ENCODE measurements around the gene IFRD1. TPM values are rescaled to one million over a fixed set of nuclear protein-coding genes. Genes with fewer than 3 reads are reported as not detected.

IFRD1 gene
- total and polyA plus RNA-seq, 12 donors: 17.5 to 94.6 (median 30.3) TPM

DNA sequence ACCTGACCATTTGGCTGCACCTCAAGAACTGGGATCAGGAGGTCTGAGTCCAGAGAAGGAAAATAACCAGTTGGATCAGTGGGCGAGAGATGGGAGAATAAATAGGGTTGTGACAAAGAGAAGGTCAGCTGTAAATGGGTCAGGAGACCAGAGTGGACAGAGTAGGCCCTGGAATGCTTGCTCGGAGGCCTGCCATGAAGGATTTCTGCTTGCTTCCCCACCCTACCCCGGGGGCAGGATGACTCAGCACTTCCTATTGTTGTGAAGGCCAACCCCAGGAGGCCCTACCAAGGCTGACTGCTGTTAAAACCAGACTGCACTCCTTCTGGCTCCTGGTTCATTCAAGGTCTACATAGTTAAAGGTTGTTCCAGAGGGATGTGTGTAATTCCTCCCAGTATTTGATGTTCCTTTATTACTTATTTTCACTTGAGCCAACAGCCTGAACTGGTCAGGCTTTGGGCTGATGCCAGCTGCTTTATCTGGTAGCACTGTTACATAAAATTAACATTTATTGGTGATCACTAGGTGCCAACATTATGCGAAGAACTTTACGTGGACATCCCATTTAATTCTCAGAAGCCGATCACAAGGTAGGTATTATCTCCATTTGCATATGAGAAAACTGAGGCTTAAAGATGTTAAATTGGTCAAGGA, 27.3 kb upstream of the IFRD1 start:
- intact Hi-C loops (cut with DNase I): loop anchor here in 1 of 10 donors (10.0 kb wide), 2 partner anchors 72 to 1048 kb away; no protein-coding TSS in a partner anchor
- peak; percentile 55 to 63 for DNase-seq
- H3K4me1 ChIP-seq: peaks cover 0 to 23% (median 12%) of the 10 kb centered on the region in 9 donors
- no peaks in the 10 kb centered on the region for H3K27me3 ChIP-seq
- H3K36me3 ChIP-seq: no peaks in the 10 kb centered on the region
- ATAC-seq: peak; percentile 89 to 97 (median 93)
- no peak overlapping the region for H3K4me3 ChIP-seq
- TF ChIP-seq, protein P1, sequence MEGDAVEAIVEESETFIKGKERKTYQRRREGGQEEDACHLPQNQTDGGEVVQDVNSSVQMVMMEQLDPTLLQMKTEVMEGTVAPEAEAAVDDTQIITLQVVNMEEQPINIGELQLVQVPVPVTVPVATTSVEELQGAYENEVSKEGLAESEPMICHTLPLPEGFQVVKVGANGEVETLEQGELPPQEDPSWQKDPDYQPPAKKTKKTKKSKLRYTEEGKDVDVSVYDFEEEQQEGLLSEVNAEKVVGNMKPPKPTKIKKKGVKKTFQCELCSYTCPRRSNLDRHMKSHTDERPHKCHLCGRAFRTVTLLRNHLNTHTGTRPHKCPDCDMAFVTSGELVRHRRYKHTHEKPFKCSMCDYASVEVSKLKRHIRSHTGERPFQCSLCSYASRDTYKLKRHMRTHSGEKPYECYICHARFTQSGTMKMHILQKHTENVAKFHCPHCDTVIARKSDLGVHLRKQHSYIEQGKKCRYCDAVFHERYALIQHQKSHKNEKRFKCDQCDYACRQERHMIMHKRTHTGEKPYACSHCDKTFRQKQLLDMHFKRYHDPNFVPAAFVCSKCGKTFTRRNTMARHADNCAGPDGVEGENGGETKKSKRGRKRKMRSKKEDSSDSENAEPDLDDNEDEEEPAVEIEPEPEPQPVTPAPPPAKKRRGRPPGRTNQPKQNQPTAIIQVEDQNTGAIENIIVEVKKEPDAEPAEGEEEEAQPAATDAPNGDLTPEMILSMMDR (IDR thresholded peaks at IDR 0.05): no peak
- H3K27ac ChIP-seq: peak overlapping the region in 4 of 10 donors; percentile 0 to 49 (median 30)
- H3K9me3 ChIP-seq: peaks cover 0 to under 1% (median 0%) of the 10 kb centered on the region in 11 donors
- 63 to 73% methylated on average over 6 of the region's 6 CpGs for WGBS, 2 donors

DNA sequence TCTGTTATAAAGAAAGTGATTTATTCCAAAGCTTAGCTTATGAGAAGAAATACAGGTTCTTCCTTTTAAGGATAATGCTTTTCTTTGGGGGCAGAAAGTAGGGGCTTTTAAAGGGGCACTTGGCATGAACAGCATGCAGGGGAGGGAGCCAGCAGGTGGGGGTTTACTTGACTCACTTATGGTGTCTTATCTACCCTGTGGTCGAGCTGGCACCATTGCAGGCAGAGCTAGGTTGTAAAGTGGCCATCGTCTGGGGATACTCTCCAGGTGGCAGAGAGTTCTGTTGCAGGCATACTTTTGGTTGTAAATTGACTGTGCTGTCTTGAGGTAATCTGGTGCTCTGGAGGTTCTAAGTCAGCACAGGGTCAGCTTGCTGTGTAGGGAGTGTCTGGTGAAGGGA, 26.3 kb upstream of the IFRD1 start:
- intact Hi-C loops (cut with DNase I): loop anchor here in 1 of 10 donors (10.0 kb wide), 2 partner anchors 71 to 1049 kb away; no protein-coding TSS in a partner anchor
- no peak for DNase-seq
- no peak overlapping the region for H3K4me3 ChIP-seq
- H3K27me3 ChIP-seq: no peaks in the 10 kb centered on the region
- peaks cover 0 to 23% (median 12%) of the 10 kb centered on the region in 9 donors for H3K4me1 ChIP-seq
- no peaks in the 10 kb centered on the region for H3K9me3 ChIP-seq
- TF ChIP-seq, protein P1 (IDR thresholded peaks at IDR 0.05): no peak
- WGBS, 2 donors: 68 to 83% methylated on average over 2 of the region's 2 CpGs
- H3K36me3 ChIP-seq: no peaks in the 10 kb centered on the region
- no peak overlapping the region for H3K27ac ChIP-seq
- no peak for ATAC-seq

DNA sequence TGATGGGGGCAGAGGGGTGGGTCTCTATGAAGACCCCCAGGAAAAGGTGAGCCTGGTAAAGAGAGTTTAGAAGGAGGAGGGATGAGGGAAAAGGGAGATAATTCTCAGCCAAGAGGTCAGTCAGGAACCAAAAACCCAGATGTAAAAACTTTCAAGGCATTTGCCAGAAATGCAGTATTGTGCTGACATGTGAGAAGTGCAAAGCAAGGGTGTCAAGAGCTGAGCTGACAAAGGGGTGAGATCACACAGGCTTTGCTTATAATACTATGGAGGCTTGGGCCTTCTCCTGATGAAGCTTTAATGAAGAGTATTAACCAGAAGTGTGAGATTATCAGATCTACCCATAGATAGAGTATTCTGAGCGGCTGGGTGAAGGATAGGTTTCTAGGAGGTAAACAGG, 22.3 kb upstream of the IFRD1 start:
- Histone ChIP-seq H3K36me3 (no peaks in the 10 kb centered on the region), H3K27ac (no peak overlapping the region), H3K27me3 (no peaks in the 10 kb centered on the region), H3K4me1 (peaks cover 0 to 9% (median 5%) of the 10 kb centered on the region in 9 donors), H3K9me3 (no peaks in the 10 kb centered on the region), H3K4me3 (no peak overlapping the region)
- ATAC-seq (no peak), DNase-seq (no peak)
- intact Hi-C loops (cut with DNase I): loop anchor here in 1 of 10 donors (10.0 kb wide), 2 partner anchors 67 to 1053 kb away; no protein-coding TSS in a partner anchor
- WGBS, 2 donors: 74 to 84% methylated on average over 1 of the region's 1 CpG
- TF ChIP-seq, protein P1 (IDR thresholded peaks at IDR 0.05): no peak

DNA sequence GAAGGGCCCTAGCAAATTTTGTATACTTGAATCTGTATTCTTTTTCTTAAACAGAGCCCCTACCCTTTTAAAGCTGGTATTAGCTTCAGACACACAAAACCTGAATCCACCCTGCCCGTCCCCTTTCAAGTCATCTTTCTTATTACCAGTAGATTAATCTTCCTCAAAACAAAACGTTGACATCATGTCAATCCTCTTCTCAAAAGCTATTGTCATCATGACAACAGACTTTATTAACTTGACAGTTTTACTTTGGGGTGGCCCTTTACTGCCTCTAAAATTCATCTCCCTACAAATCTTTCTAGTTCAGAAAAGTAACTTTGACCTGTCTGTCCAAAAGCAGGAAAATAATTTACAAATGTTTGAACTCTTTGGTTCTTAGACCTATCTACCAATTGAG, 21.5 kb upstream of the IFRD1 start:
- no peak for DNase-seq
- intact Hi-C loops (cut with DNase I): loop anchor here in 1 of 10 donors (10.0 kb wide), 2 partner anchors 66 to 1054 kb away; no protein-coding TSS in a partner anchor
- Histone ChIP-seq H3K4me3 (no peak overlapping the region), H3K9me3 (no peaks in the 10 kb centered on the region), H3K27ac (no peak overlapping the region), H3K36me3 (no peaks in the 10 kb centered on the region), H3K4me1 (peaks cover 0 to 1% (median 0%) of the 10 kb centered on the region in 9 donors), H3K27me3 (no peaks in the 10 kb centered on the region)
- ATAC-seq: no peak
- TF ChIP-seq, protein P1 (IDR thresholded peaks at IDR 0.05): no peak
- 79 to 82% methylated on average over 2 of the region's 2 CpGs for WGBS, 2 donors
